Loucy (cell line): ENCODE measurements around the gene ABCA10.

ENCODE experiments used
- H2AFZ ChIP-seq: fragments of 200-600 bp; sonication (generic); 2 replicates; pipeline ENCODE4 v1.6.0; 2016; ENCODE audit warnings: antibody characterized with exemption, mild to moderate bottlenecking, low read length, moderate library complexity
- H3F3A ChIP-seq: fragments of 200-600 bp; 2 replicates; pipeline ENCODE4 v1.6.0; 2016; ENCODE audit warnings: antibody characterized with exemption, low read depth, mild to moderate bottlenecking
- H3K27me3 ChIP-seq: fragments of 200-600 bp; sonication (generic); 2 replicates; pipeline ENCODE4 v1.6.1; 2014; ENCODE audit warnings: low read length, mild to moderate bottlenecking; ENCODE audit not compliant: insufficient read depth, poor library complexity, severe bottlenecking
- H3K36me3 ChIP-seq: fragments of 200-600 bp; sonication (generic); 2 replicates; pipeline ENCODE4 v1.6.1; 2016; ENCODE audit warnings: low read length; ENCODE audit not compliant: insufficient read depth
- H3K4me1 ChIP-seq: fragments of 200-600 bp; sonication (generic); 2 replicates; pipeline ENCODE4 v1.5.1; 2014; ENCODE audit warnings: low read length, mild to moderate bottlenecking; ENCODE audit not compliant: insufficient read depth, poor library complexity, severe bottlenecking
- H3K4me2 ChIP-seq: fragments of 200-600 bp; sonication (generic); 2 replicates; pipeline ENCODE4 v1.6.0; 2014; ENCODE audit warnings: antibody characterized with exemption, low read length, low read depth, mild to moderate bottlenecking; ENCODE audit not compliant: poor library complexity, severe bottlenecking
- H3K4me3 ChIP-seq: fragments of 200-600 bp; sonication (generic); 2 replicates; pipeline ENCODE4 v1.5.1; 2014; ENCODE audit warnings: low read length, mild to moderate bottlenecking, mixed read lengths; ENCODE audit not compliant: poor library complexity, severe bottlenecking
- H3K79me2 ChIP-seq: fragments of 200-600 bp; sonication (generic); 2 replicates; pipeline ENCODE4 v1.6.1; 2014; ENCODE audit warnings: low read length; ENCODE audit not compliant: insufficient read depth
- H3K9ac ChIP-seq: fragments of 200-600 bp; sonication (generic); 2 replicates; pipeline ENCODE4 v1.6.0; 2014; ENCODE audit warnings: mild to moderate bottlenecking, low read depth, low read length, moderate library complexity; ENCODE audit not compliant: poor library complexity, severe bottlenecking
- H3K9me2 ChIP-seq: fragments of 200-600 bp; sonication (generic); replicated peaks from 2 replicates; pipeline ENCODE4 v1.6.1; 2016; ENCODE audit warnings: low read depth, low read length, mixed read lengths
- H3K9me3 ChIP-seq: fragments of 200-600 bp; sonication (generic); 2 replicates; pipeline ENCODE4 v1.6.1; 2014; ENCODE audit warnings: mild to moderate bottlenecking, antibody characterized with exemption, low read length, low read depth; ENCODE audit not compliant: insufficient read depth
- H4K20me1 ChIP-seq: fragments of 200-600 bp; sonication (generic); 2 replicates; pipeline ENCODE4 v1.6.0; 2014; ENCODE audit warnings: antibody characterized with exemption, low read length, mild to moderate bottlenecking; ENCODE audit not compliant: insufficient read depth, poor library complexity, severe bottlenecking
- CTCF ChIP-seq: fragments of 200-600 bp; sonication (generic); conservative IDR thresholded peaks from 2 replicates; pipeline ENCODE4 v1.5.1; 2014; ENCODE audit warnings: mild to moderate bottlenecking, antibody characterized with exemption, low read length
- EZH2phosphoT487 ChIP-seq: fragments of 200-600 bp; IDR thresholded peaks from 2 replicates; pipeline ENCODE4 v1.6.1; 2018; ENCODE audit warnings: antibody characterized with exemption, mild to moderate bottlenecking, moderate library complexity, borderline replicate concordance

The ABCA10 gene

GRCh38 chr17:69188064-69188463 is 40.6 kb downstream of the ABCA10 start:
- no peaks in the 10 kb centered on the region for H3F3A ChIP-seq
- H3K9ac ChIP-seq = no peak overlapping the region
- no peak for TF ChIP-seq EZH2phosphoT487
- TF ChIP-seq CTCF = no peak
- H3K36me3 ChIP-seq = no peaks in the 10 kb centered on the region
- no peaks in the 10 kb centered on the region for H3K4me1 ChIP-seq
- H3K4me2 ChIP-seq = no peak overlapping the region
- H4K20me1 ChIP-seq = no peaks in the 10 kb centered on the region
- no peaks in the 10 kb centered on the region for H3K79me2 ChIP-seq
- no peaks in the 10 kb centered on the region for H3K9me3 ChIP-seq
- H3K27me3 ChIP-seq = no peaks in the 10 kb centered on the region
- H3K9me2 ChIP-seq = no peaks in the 10 kb centered on the region
- H3K4me3 ChIP-seq = no peak overlapping the region
- no peak overlapping the region for H2AFZ ChIP-seq

- H3K4me1 ChIP-seq = no peaks in the 10 kb centered on the region
- TF ChIP-seq EZH2phosphoT487 (no peak), CTCF (no peak)
Observed at GRCh38 chr17:69187294-69187693, 41.3 kb downstream of the ABCA10 start.

GRCh38 chr17:69179227-69179952 is 49.2 kb downstream of the ABCA10 start:
- H3K36me3 ChIP-seq = no peaks in the 10 kb centered on the region
- H3K4me1 ChIP-seq = no peaks in the 10 kb centered on the region
- no peaks in the 10 kb centered on the region for H3K79me2 ChIP-seq
- no peak overlapping the region for H2AFZ ChIP-seq
- H3K9ac ChIP-seq = no peak overlapping the region
- H3K4me3 ChIP-seq = no peak overlapping the region
- H4K20me1 ChIP-seq = no peaks in the 10 kb centered on the region
- H3K4me2 ChIP-seq = no peak overlapping the region
- TF ChIP-seq EZH2phosphoT487 (no peak), CTCF (no peak)
- H3K27me3 ChIP-seq = no peaks in the 10 kb centered on the region
- no peaks in the 10 kb centered on the region for H3K9me2 ChIP-seq
- no peaks in the 10 kb centered on the region for H3F3A ChIP-seq
- H3K9me3 ChIP-seq = no peaks in the 10 kb centered on the region

More at GRCh38 chr17:69187294-69187693, 41.3 kb downstream of the ABCA10 start:
- H4K20me1 ChIP-seq = no peaks in the 10 kb centered on the region
- no peak overlapping the region for H3K4me3 ChIP-seq
- H2AFZ ChIP-seq = no peak overlapping the region
- no peaks in the 10 kb centered on the region for H3F3A ChIP-seq
- no peaks in the 10 kb centered on the region for H3K27me3 ChIP-seq
- no peaks in the 10 kb centered on the region for H3K79me2 ChIP-seq
- no peak overlapping the region for H3K4me2 ChIP-seq
- no peaks in the 10 kb centered on the region for H3K36me3 ChIP-seq
- no peaks in the 10 kb centered on the region for H3K9me2 ChIP-seq
- no peaks in the 10 kb centered on the region for H3K9me3 ChIP-seq
- no peak overlapping the region for H3K9ac ChIP-seq
